GM18858 (cell line): ENCODE results near the gene IKZF3.
"Not testable (repeated sequence)": the region's sequence is repeated elsewhere in the genome, so short reads cannot be mapped to it uniquely, and the experiment has no call there.

Experiments used
- ATAC-seq: cut with Tn5 transposase; IDR thresholded peaks from one replicate; pipeline ENCODE4 v1.9.1; 2021; ENCODE audit not compliant: unreplicated experiment

Gene IKZF3

GRCh38 chr17:39782481-39782880 lies 81.6 kb downstream of the IKZF3 start:
- no peak for ATAC-seq

DNA sequence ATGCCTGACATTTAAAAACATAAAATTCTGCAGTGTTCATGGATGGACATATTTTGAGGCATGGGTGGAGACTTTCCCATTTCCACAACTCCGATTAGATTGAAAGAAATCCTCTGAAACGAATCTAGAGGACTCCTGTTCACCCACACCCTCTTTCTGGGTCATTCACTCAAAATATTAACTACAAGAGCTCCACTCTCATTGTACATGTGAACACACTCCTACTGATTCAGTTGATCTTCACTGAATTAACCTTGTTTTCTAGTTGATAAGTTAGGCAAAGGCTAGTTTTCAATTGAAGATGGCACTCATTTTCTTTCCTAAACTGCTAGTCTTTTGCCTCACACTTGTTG lies 82.3 kb downstream of the IKZF3 start:
- ATAC-seq, result no peak

DNA sequence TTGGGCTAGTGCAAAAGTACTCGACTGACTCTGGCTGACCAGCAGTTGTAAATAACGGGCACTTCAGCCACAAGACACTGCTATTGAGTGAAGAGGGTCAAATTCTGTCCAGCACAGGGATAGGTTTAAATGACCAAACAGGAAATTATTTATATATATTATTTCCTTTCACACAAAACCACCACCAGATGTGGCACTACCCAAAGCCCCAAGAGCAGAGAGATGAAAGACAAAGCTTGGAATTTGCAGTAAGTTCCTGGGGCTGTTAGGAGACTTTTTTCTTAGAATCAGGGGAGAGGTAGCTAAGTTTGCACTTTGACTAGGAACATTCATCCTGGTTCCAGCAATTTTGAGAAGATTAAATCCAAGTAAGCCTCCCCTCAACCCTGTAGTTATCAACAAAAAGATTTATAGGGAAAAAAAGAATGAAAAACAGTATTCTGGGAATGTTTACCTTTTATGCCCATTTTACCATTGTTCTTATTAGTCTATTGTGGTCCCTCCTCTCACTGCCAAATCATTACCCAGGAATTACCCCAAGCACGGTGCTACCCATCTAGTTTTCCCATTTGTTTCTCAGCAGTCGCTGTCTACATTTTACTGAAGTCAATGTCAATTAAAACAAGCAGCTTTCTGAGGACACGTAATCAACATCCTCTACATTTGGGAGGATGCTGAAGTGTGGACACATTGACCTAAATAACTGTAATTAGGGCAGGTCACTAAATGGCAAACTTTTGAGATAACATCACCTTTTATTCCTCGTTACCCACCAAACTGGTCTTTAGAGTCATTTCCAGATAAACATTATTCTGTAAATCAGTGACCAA lies 82.9 kb downstream of the IKZF3 start:
- ATAC-seq, result no peak

DNA sequence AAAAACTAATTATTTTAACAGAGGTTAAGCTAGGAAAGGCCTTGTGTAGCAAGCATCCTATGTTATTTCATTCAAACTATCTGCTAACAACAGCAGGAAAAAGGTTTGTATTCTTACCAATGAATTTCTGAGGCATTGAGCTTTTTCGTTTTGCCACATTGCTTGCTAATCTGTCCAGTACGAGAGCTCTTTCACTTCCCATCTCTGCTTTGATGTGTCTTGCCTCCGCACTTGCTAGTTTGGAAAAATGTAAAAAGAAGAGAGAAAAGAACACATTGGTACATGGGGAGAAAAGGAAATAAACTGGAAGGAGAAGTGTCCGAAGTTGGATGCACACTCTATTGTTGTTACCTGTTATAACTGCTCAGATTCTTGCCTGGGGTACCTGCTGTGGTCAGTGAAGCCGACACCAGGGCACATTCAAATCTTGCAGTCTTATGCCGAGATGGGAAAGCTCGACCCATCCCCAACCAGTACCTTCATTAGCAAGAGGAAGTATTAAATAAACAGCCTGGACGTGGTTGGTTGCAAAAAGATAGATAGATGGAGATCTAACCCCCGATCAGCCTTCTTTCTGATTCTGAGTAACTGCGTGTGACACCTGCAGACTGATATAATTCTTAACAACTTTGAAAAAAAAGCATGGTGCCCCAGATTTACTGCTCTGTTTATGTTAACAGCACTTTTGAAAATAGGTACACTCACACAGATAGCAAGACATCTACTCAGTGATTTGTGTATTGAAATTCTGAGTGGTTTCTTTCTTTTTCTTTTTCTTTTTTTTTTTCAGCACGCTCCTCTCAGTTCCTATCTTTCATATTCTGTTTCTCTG lies 86.4 kb downstream of the IKZF3 start:
- peak; percentile 50 for ATAC-seq

- no peak for ATAC-seq
Measured at GRCh38 chr17:39776252-39776651, 87.9 kb downstream of the IKZF3 start.

DNA sequence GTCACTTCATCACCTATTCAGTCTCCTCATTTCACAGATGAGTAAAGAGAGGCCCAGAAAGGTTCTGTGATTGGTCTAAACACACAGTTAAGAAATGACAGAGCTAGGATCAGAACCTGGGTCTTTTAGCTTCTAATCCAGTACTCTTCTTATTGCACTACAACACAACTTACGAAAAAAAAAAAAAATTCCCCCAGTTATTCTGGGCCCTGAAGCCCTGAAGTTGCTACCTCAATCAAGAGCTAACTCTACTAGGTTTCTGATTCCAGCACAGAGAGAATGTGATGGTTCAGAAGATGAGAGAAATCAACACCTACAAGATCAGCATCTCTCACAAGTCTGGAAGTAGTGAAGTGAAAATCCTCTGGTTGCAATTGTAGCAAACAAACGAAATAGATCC lies 89.1 kb downstream of the IKZF3 start:
- ATAC-seq, result no peak

- ATAC-seq, result no peak
Measured at GRCh38 chr17:39774047-39774446, 90.1 kb downstream of the IKZF3 start.

DNA sequence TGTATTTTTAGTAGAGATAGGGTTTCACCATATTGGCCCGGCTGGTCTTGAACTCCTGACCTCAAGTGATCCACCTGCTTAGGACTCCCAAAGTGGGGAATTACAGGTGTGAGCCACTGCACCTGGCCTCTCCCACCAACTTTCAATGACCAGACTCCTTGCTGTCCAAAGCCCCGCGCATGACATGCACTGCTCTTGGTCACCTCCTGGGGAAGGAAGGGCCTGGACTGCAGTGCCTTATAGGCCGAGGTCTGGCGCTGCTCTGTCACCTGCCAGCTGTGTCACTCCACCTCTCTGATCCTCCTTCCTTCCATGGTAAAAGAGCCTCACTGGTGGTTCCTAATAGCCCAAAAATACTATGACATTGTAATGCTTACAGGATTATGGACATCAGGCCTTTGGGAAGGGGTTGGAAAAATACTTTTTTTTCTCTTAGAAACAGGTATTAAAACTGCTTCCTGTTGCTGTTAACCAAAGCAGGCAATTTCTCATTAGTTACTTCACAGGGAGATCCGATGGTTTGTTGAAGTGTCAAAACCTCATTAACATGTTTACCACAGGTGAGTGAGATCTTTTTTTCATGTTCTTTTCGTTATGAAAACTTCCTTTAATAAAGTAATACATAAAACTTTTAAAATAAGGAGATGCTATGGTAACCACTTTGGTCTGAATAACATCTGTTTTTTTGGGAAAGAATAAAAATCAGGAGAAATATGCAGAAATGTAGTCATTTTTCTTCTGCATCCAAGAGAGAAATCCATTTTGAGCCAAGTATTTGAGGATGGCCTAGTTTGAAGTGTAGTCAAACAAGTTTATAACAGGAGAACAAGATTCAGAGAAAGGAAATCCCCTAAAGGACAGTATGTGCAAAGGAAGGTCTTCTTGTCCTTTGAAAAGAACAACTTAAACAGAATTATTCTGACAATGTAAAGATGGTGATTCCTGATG lies 90.9 kb downstream of the IKZF3 start:
- no peak for ATAC-seq

DNA sequence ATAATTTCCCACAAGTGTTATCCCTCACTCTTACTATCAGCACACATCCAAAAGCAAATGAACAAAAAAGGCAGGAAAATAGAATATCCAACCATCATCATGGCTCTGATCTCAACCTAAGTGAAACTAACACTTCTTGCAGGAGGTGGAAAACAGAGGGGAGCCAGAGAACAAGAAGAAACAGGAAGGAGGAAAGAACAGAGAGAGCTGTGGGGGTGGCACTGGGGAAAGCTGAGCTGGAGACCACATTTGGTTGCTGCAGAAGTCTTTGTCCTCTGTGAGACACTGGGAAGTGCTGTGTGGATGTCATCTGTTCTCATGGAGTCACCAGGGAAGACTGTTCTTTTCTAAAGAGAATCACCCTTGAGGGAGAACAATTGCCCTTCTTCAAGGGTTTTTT lies 91.7 kb downstream of the IKZF3 start:
- ATAC-seq, result no peak

DNA sequence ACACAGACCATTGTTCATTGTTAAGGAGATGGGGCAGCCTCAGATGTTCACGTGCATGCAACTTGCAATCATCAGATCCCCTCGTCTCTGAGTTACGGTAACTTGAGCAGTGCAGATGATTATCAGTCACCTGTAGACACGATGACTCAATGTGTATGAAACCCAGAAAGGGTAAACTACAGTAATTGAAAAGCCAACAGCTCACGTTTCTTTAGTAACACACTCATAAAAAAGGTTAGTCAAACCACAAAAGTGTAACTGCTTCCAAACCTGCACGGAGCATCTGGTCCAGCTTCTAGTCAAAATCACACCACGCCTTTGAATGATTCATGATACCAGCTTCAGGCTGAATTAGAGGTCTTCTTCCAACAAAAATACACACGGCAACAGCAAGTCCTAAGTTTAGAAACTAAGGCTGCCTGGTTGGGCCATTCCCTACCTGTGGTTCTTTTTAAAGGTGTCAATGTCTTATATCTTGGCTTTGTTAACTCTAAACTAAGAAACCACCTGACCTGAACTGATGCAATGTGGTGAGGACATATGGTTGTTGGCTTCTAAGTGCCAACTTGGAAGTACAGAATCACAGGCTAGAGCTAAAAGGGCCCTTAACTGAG lies 94.0 kb downstream of the IKZF3 start:
- ATAC-seq, result peak; percentile 45

DNA sequence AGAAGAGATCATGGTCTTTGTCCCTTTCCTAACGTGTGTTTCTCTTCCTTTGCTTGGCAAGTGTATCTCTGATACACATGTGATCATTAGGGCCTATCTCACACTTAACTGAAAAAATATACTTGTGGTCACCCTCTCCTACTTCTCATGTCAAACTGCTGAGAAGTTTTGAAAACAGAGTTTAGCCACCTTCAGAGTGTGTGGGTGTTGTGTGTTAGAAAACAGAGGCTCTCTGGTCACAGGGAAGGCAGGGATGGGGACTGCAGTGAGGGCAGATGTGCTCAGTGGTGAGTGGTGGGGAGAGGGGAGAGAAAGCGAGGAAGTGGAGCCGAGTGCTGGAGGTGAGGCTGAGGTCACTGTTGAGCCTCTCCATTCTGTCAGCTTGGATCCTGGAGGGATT lies 97.0 kb downstream of the IKZF3 start:
- no peak for ATAC-seq

DNA sequence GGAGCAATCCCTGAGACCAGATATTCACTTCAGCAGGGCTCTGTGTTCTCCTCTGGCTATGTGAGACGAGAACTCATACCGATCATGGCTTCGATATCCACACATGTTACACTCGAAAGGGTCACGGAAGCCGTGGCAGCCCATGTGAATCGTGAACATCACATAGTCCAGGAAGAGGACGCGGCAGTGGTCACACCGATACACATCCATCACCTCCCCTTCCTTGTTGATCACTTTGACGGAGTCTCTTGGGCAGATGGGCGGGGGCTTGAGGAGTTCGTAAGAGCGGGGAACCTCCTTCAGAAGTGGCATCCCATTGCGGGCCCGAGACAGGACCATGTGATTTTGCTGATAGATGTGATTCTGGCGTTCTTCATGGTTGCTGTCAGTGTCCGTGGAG lies 98.3 kb downstream of the IKZF3 start:
- ATAC-seq, result no peak

GRCh38 chr17:39765175-39765574 lies 98.9 kb downstream of the IKZF3 start:
- no peak for ATAC-seq

GRCh38 chr17:39764171-39764570 lies 99.9 kb downstream of the IKZF3 start:
- not testable (repeated sequence) for ATAC-seq

DNA sequence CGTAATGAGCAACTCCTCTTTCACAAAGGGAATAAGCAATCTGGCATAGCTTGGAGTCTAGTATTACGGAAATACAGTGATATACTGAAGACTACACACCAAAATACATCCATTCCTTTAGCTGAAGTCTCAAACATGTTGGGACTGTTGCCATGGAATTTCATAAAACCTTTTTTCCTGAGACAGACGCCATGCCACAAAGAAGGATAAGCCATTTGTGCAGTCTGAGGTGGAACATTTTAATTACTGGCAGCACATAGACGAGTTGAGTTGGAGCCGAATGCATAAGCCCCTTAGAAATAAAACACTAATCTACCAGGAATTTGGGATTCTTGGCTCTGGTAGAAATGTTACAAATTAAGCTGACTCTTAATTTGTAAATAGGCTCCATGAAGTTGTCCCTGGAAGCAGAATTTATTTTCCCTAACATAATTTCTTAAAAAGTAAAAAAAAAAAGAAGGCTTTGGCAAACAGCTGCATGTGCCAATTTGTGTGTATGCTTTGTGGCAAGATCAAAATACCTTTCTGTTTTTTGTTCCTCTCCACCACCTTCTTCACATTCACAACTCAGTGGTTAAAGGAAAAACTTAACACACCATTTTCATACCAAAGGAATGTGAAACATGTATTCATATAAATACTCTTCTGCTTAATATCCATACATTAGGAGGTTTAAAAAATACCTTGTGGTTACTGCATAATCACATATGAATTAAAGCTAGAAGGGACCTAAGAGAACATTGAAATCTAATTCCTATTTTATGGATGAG lies 100.9 kb downstream of the IKZF3 start:
- ATAC-seq, result no peak

DNA sequence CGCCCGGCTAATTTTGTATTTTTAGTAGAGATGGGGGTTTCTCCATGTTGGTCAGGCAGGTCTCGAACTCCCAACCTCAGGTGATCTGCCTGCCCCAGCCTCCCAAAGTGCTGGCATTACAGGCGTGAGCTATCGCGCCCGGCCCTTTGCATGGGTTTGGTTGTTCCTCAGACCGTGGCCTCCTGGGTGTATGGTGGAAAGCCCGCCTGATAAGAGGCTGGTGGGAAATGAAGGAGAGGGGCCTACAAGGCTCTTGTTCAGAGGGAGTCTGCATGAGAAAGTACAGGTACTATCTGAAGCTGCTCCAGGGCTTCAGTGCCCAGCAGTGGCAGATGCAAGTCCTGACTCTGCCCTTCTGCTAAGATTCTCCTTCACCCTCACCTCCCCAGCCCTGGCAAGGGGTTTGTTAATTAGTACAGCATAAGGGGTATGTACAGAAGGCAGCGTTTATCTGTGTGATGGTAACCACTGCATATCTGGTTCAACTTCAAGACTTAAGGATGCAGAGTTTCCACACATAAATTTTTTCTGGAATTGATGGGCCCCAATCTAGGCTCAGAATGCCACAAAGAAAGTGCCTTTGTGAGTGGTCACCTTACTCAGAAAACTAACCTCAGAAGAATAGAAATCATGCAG lies 102.1 kb downstream of the IKZF3 start:
- no peak for ATAC-seq

DNA sequence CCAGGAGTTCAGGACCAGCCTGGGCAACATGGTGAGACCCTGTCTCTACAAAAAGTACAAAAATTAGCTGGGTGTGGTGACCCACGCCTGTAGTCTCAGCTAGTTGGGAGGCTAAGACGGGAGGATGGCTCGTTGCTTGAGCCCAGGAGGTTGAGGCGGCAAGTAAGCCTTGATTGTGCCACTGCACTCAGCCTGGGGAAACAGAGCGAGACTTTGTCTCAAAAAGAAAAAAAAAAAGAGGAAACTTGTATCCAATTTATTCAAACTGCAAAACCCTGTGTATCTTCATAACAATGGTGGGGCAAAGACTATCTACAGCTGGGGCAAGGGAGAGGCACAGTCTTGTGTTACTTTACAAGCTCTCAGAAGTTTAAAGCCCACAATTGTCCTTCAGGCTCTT lies 104.9 kb downstream of the IKZF3 start:
- no peak for ATAC-seq

GRCh38 chr17:39757931-39758873 lies 105.9 kb downstream of the IKZF3 start:
- ATAC-seq, result no peak
